ENCODE measurements around the gene EPS8L2.
"Not testable (repeated sequence)": the region's sequence is repeated elsewhere in the genome, so short reads cannot be mapped to it uniquely, and the experiment has no call there.

The EPS8L2 gene

GRCh38 chr11:688681-689080 is 17.4 kb upstream of the EPS8L2 start:
- Histone ChIP-seq H3K36me3 (ENCODE audit: control insufficient read depth in 2 of 2, insufficient read depth in 2 of 2, low read length in 2 of 2) (peaks cover 25 to 36% of the 10 kb centered on the region in 2 donors), H3K4me3 (ENCODE audit: low read length in 2 of 2) (no peak overlapping the region), H3K9ac (ENCODE audit: low read depth in 1 of 2, low read length in 2 of 2) (no peak overlapping the region), H3K4me1 (ENCODE audit: control insufficient read depth in 2 of 2, insufficient read depth in 2 of 2, low read length in 2 of 2) (peaks cover 19 to 27% of the 10 kb centered on the region in 2 donors), H3K9me3 (ENCODE audit: control insufficient read depth in 2 of 2, low read length in 2 of 2) (no peaks in the 10 kb centered on the region), H3K27ac (ENCODE audit: low read depth in 2 of 2, low read length in 2 of 2) (no peak overlapping the region), H3K27me3 (ENCODE audit: control insufficient read depth in 2 of 2, insufficient read depth in 2 of 2, low read length in 2 of 2) (no peaks in the 10 kb centered on the region)

- no peaks in the 10 kb centered on the region for H3K9me3 ChIP-seq (ENCODE audit: control insufficient read depth in 2 of 2, low read length in 2 of 2)
- H3K36me3 ChIP-seq (ENCODE audit: control insufficient read depth in 2 of 2, insufficient read depth in 2 of 2, low read length in 2 of 2), result peaks cover 22 to 32% of the 10 kb centered on the region in 2 donors
- H3K9ac ChIP-seq (ENCODE audit: low read depth in 1 of 2, low read length in 2 of 2), result no peak overlapping the region
- H3K27ac ChIP-seq (ENCODE audit: low read depth in 2 of 2, low read length in 2 of 2), result no peak overlapping the region
- H3K4me3 ChIP-seq (ENCODE audit: low read length in 2 of 2), result no peak overlapping the region
- H3K27me3 ChIP-seq (ENCODE audit: control insufficient read depth in 2 of 2, insufficient read depth in 2 of 2, low read length in 2 of 2), result no peaks in the 10 kb centered on the region
- H3K4me1 ChIP-seq (ENCODE audit: control insufficient read depth in 2 of 2, insufficient read depth in 2 of 2, low read length in 2 of 2), result peaks cover 26 to 34% of the 10 kb centered on the region in 2 donors
Observed at GRCh38 chr11:689625-690024, 16.4 kb upstream of the EPS8L2 start.

GRCh38 chr11:690244-690643 is 15.8 kb upstream of the EPS8L2 start:
- Histone ChIP-seq H3K27ac (ENCODE audit: low read depth in 2 of 2, low read length in 2 of 2) (peak overlapping the region; percentile 52 to 80), H3K4me1 (ENCODE audit: control insufficient read depth in 2 of 2, insufficient read depth in 2 of 2, low read length in 2 of 2) (peaks cover 26 to 34% of the 10 kb centered on the region in 2 donors), H3K36me3 (ENCODE audit: control insufficient read depth in 2 of 2, insufficient read depth in 2 of 2, low read length in 2 of 2) (peaks cover 20 to 30% of the 10 kb centered on the region in 2 donors)
- H3K27me3 ChIP-seq (ENCODE audit: control insufficient read depth in 2 of 2, insufficient read depth in 2 of 2, low read length in 2 of 2); H3K9me3 ChIP-seq (ENCODE audit: control insufficient read depth in 2 of 2, low read length in 2 of 2); H3K9ac ChIP-seq (ENCODE audit: low read depth in 1 of 2, low read length in 2 of 2); H3K4me3 ChIP-seq (ENCODE audit: low read length in 2 of 2): not testable (repeated sequence)

DNA sequence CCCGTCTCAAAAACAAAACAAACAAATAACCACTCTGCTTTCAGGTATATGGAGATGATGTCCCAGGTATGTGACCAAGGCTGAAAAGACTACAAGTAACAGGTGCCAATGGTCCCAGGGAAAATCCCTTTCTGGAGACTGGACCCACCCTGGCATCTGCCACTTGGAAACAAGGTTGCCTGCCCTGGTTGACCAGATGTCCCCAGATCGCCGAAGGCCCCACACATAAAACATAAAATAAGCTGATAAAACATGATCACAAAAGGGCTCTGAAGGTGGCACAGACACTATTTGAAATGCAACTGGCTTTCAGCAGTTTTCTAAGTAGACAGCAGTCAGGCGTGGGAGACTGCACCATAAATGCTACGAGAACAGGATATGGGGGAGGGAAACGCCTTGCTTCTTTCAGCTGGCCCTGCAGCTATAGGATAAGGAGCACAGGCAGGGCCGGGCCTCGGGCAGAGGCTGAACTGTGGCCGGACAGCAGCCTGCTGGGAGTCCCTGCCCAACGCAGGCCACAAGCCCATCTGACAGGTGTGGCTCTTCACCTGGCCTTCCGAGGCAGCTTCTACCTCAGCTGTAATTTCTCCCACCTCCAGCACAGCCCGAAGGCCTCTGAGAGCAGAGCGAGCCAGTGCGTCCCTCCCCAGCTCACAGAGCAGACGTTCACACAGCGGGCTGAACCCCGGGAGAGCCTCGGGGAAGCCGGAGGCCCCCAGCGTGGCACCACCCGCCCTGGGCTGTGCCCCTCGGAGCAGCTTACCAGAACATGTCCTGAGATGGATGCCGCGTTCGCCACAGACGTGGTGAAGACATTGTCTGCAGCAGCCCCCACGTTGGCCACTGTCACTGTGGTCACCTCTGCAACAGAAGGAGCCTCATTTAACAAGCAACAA is 15.0 kb upstream of the EPS8L2 start:
- Histone ChIP-seq H3K9ac (ENCODE audit: low read depth in 1 of 2, low read length in 2 of 2) (peak overlapping the region in 1 of 2 donors; percentile 31), H3K27ac (ENCODE audit: low read depth in 2 of 2, low read length in 2 of 2) (peak overlapping the region; percentile 52 to 80), H3K4me3 (ENCODE audit: low read length in 2 of 2) (no peak overlapping the region), H3K9me3 (ENCODE audit: control insufficient read depth in 2 of 2, low read length in 2 of 2) (no peaks in the 10 kb centered on the region), H3K4me1 (ENCODE audit: control insufficient read depth in 2 of 2, insufficient read depth in 2 of 2, low read length in 2 of 2) (peaks cover 26 to 34% of the 10 kb centered on the region in 2 donors), H3K36me3 (ENCODE audit: control insufficient read depth in 2 of 2, insufficient read depth in 2 of 2, low read length in 2 of 2) (peaks cover 20 to 30% of the 10 kb centered on the region in 2 donors), H3K27me3 (ENCODE audit: control insufficient read depth in 2 of 2, insufficient read depth in 2 of 2, low read length in 2 of 2) (no peaks in the 10 kb centered on the region)

DNA sequence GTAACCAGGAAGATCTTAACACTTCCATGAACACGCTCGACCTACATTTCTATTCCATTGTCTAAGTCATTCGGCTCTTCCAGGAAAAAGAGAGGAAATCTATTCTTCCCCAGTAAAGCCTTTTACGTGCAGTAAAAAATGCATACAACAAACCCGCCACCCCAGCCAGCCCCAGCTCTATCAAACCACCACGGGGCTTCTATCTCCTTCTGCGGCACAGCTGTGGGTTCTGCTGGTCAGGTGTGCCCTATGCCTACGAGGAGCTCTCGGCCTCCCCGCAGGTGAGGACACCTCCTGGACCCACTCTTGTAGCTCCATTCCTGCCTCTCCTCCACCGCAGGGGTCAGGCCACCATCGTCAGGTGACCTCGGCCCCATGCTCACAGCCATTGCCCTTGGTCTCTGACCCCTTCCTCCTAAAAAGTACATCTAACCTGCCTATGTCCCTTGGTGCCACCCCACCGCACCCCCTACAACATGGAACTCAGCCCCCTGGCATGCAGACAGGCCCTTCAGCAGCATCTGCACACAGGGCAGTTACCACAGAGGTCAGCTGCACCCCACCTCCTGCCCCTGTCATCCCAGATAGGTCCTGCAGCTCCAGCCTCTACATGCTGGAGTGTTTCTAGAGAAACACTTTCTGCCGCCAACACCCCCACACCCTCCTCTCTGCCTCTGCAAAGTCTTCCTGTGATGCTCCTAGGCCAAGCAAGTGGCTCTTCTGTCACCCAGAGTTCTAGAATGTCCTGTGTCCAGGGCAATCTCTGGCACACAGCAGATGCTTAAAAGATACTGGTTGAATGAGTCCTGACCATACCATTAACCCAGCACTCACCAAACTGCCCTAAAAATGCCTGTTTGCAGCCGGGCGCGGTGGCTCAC is 14.1 kb upstream of the EPS8L2 start:
- peak overlapping the region in 1 of 2 donors; percentile 52 for H3K27ac ChIP-seq (ENCODE audit: low read depth in 2 of 2, low read length in 2 of 2)
- peaks cover 28 to 40% of the 10 kb centered on the region in 2 donors for H3K4me1 ChIP-seq (ENCODE audit: control insufficient read depth in 2 of 2, insufficient read depth in 2 of 2, low read length in 2 of 2)
- peaks cover 13 to 22% of the 10 kb centered on the region in 2 donors for H3K36me3 ChIP-seq (ENCODE audit: control insufficient read depth in 2 of 2, insufficient read depth in 2 of 2, low read length in 2 of 2)
- no peaks in the 10 kb centered on the region for H3K9me3 ChIP-seq (ENCODE audit: control insufficient read depth in 2 of 2, low read length in 2 of 2)
- H3K27me3 ChIP-seq (ENCODE audit: control insufficient read depth in 2 of 2, insufficient read depth in 2 of 2, low read length in 2 of 2), result no peaks in the 10 kb centered on the region
- H3K9ac ChIP-seq (ENCODE audit: low read depth in 1 of 2, low read length in 2 of 2), result no peak overlapping the region
- H3K4me3 ChIP-seq (ENCODE audit: low read length in 2 of 2), result no peak overlapping the region

DNA sequence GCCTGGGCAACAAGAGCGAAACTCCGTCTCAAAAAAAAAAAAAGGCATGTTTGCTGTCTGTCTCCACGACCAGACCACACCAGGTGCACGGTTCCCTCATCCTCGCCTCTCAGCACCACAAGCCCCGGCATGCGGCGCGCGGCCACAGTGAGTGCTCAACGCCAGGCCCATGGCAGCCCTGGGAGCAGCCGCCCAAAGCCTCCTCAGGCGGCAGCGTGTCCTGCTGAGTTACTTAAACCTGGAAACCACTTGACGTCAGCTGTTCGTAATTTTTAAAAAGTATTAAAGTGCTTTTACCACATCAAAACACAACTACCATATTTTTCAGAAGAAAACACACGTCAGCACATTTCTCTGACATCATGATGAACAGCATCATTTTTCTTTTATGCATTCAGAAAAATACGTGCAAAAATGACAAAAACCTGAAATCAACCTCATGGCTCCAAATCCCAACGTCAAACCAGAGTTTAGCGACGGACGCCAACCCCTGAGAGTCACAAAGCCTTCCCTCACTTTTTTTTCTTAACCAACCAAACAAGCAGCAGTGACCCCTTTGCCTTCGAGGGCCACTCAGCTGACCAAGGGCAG is 13.1 kb upstream of the EPS8L2 start:
- Histone ChIP-seq H3K27ac (ENCODE audit: low read depth in 2 of 2, low read length in 2 of 2) (no peak overlapping the region), H3K9me3 (ENCODE audit: control insufficient read depth in 2 of 2, low read length in 2 of 2) (no peaks in the 10 kb centered on the region), H3K4me1 (ENCODE audit: control insufficient read depth in 2 of 2, insufficient read depth in 2 of 2, low read length in 2 of 2) (peaks cover 29 to 47% of the 10 kb centered on the region in 2 donors), H3K4me3 (ENCODE audit: low read length in 2 of 2) (no peak overlapping the region), H3K36me3 (ENCODE audit: control insufficient read depth in 2 of 2, insufficient read depth in 2 of 2, low read length in 2 of 2) (peaks cover 9 to 16% of the 10 kb centered on the region in 2 donors), H3K9ac (ENCODE audit: low read depth in 1 of 2, low read length in 2 of 2) (no peak overlapping the region), H3K27me3 (ENCODE audit: control insufficient read depth in 2 of 2, insufficient read depth in 2 of 2, low read length in 2 of 2) (no peaks in the 10 kb centered on the region)

DNA sequence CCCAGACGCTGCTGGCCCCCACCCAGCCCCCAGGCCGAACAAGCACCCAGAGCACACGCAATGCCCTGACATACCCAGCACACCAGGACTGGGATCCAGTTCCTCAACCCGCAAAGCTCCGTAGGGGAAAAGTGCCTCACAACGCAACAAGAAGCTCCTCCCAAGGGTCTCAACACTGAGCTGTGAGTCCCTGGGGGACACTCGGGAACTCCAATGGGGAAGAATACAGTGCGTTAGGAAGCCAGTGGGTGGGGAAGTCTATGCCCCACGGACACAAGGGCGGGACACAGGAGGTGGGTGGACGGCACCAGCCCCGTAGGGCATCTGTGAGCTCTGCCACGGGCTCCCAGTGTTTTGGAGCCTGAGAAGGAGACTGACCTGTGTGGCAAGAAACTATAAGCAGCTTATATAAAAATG is 12.6 kb upstream of the EPS8L2 start:
- no peak overlapping the region for H3K27ac ChIP-seq (ENCODE audit: low read depth in 2 of 2, low read length in 2 of 2)
- peak overlapping the region; percentile 24 to 34 for H3K9ac ChIP-seq (ENCODE audit: low read depth in 1 of 2, low read length in 2 of 2)
- peaks cover 30 to 47% of the 10 kb centered on the region in 2 donors for H3K4me1 ChIP-seq (ENCODE audit: control insufficient read depth in 2 of 2, insufficient read depth in 2 of 2, low read length in 2 of 2)
- no peaks in the 10 kb centered on the region for H3K9me3 ChIP-seq (ENCODE audit: control insufficient read depth in 2 of 2, low read length in 2 of 2)
- peak overlapping the region in 1 of 2 donors; percentile 44 for H3K4me3 ChIP-seq (ENCODE audit: low read length in 2 of 2)
- no peaks in the 10 kb centered on the region for H3K27me3 ChIP-seq (ENCODE audit: control insufficient read depth in 2 of 2, insufficient read depth in 2 of 2, low read length in 2 of 2)
- H3K36me3 ChIP-seq (ENCODE audit: control insufficient read depth in 2 of 2, insufficient read depth in 2 of 2, low read length in 2 of 2), result peaks cover 6 to 14% of the 10 kb centered on the region in 2 donors

- Histone ChIP-seq H3K4me3 (ENCODE audit: low read length in 2 of 2) (peak overlapping the region; percentile 44 to 65), H3K9me3 (ENCODE audit: control insufficient read depth in 2 of 2, low read length in 2 of 2) (no peaks in the 10 kb centered on the region), H3K27ac (ENCODE audit: low read depth in 2 of 2, low read length in 2 of 2) (peak overlapping the region in 1 of 2 donors; percentile 29), H3K9ac (ENCODE audit: low read depth in 1 of 2, low read length in 2 of 2) (peak overlapping the region in 1 of 2 donors; percentile 34), H3K4me1 (ENCODE audit: control insufficient read depth in 2 of 2, insufficient read depth in 2 of 2, low read length in 2 of 2) (peaks cover 30 to 47% of the 10 kb centered on the region in 2 donors), H3K27me3 (ENCODE audit: control insufficient read depth in 2 of 2, insufficient read depth in 2 of 2, low read length in 2 of 2) (no peaks in the 10 kb centered on the region), H3K36me3 (ENCODE audit: control insufficient read depth in 2 of 2, insufficient read depth in 2 of 2, low read length in 2 of 2) (peaks cover 0 to 12% of the 10 kb centered on the region in 2 donors)
Observed at GRCh38 chr11:693887-694562, 12.0 kb upstream of the EPS8L2 start.

- Histone ChIP-seq H3K4me3 (ENCODE audit: low read length in 2 of 2) (peak within 1 kb of the TSS; percentile 85 to 93), H3K9me3 (ENCODE audit: control insufficient read depth in 2 of 2, low read length in 2 of 2) (no peaks in the 10 kb centered on the region), H3K27me3 (ENCODE audit: control insufficient read depth in 2 of 2, insufficient read depth in 2 of 2, low read length in 2 of 2) (no peaks in the 10 kb centered on the region), H3K9ac (ENCODE audit: low read depth in 1 of 2, low read length in 2 of 2) (peak within 1 kb of the TSS; percentile 94 to 100), H3K36me3 (ENCODE audit: control insufficient read depth in 2 of 2, insufficient read depth in 2 of 2, low read length in 2 of 2) (peaks cover 0 to 8% of the 10 kb centered on the region in 2 donors), H3K4me1 (ENCODE audit: control insufficient read depth in 2 of 2, insufficient read depth in 2 of 2, low read length in 2 of 2) (peaks cover 30 to 47% of the 10 kb centered on the region in 2 donors), H3K27ac (ENCODE audit: low read depth in 2 of 2, low read length in 2 of 2) (peak within 1 kb of the TSS; percentile 99 to 100)
Observed at GRCh38 chr11:694563-695287, 11.3 kb upstream of the EPS8L2 start, which contains the start of gene DEAF1. Gene DEAF1, minus strand, starts transcription at chr11:695222. Its CDS starts 175 bp downstream, at chr11:695047.

Measured in mucosa of rectum (tissue), 2 donors.